ENCODE measurements around the gene COQ8A. TPM values are rescaled to one million over a fixed set of nuclear protein-coding genes. Genes with fewer than 3 reads are reported as not detected.

The COQ8A gene
- total and polyA plus RNA-seq, 2 donors from 2014 or later, result 29.4 to 44.1 TPM

DNA sequence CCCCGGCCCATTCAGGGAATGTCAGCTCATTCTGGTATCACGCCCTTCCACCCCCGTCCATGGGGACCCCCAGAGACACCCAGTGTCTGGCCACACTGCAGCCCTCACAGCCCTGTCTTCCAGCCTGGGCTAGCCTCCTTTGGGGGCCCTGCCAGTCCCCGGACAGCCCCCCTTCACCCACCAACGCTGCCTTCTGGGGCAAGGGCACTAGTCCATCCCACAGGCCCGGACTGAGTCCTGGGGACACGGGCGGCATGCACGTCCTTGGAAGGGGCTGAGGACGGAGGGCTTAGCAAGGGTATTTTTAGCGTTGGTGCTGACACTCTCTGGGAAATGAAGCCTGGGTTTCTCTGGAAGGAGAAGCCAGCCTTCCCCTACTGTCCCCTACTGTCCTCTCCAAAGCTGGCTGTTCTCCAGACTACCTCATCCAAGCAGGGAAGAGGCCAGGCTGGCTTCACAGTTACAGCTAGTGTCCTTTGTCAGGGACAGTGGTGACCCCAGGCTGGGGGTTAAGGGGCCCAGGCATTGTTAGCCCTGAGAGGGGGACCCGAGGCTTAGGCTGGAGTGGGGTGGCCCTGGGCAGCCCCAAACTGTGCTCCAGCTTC, 39.5 kb downstream of the COQ8A start:
- no peak overlapping the region for H3K9ac ChIP-seq (ENCODE audit: low read length in 3 of 3)
- FAIRE-seq (no peak), DNase-seq (peak in 1 of 5 donors; percentile 66)

DNA sequence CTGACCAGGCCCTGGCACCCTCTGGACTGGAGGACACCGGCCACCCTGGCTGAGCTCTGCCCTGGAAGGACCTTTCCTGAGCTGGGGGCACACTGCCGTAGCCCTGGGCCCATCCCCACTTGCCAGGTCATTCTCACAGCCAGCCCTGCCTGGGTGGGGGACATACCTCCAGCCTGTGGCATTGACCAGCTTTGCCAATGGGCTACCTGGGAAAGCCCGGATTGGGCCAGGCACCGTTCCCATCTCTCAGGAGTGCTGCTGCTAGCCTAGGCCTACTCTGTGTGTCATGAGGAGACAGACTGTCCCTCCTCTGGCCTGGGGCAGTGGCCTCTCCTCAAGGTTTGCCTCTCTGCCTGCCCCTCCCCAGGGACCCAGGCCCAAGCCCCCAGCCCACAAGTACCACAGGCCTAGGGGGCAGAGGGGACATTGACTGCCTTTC, 40.0 kb downstream of the COQ8A start:
- no peak overlapping the region for H3K27ac ChIP-seq (ENCODE audit: low read depth in 2 of 2, low read length in 2 of 2)
- intact Hi-C loops (cut with DNase I), result no loop called here
- H3K36me3 ChIP-seq (ENCODE audit: control insufficient read depth in 2 of 3, insufficient read depth in 3 of 3, low read length in 3 of 3), result no peaks in the 10 kb centered on the region
- H3K9ac ChIP-seq (ENCODE audit: low read length in 3 of 3), result no peak overlapping the region
- no peaks in the 10 kb centered on the region for H3K9me3 ChIP-seq (ENCODE audit: control insufficient read depth in 2 of 3, insufficient read depth in 1 of 3, low read length in 3 of 3)
- FAIRE-seq (no peak), DNase-seq (peak in 1 of 5 donors; percentile 63)
- no peak overlapping the region for H3K4me3 ChIP-seq (ENCODE audit: low read length in 3 of 3)
- no peaks in the 10 kb centered on the region for H3K27me3 ChIP-seq (ENCODE audit: control insufficient read depth, insufficient read depth, low read length)
- TF ChIP-seq, protein P1, sequence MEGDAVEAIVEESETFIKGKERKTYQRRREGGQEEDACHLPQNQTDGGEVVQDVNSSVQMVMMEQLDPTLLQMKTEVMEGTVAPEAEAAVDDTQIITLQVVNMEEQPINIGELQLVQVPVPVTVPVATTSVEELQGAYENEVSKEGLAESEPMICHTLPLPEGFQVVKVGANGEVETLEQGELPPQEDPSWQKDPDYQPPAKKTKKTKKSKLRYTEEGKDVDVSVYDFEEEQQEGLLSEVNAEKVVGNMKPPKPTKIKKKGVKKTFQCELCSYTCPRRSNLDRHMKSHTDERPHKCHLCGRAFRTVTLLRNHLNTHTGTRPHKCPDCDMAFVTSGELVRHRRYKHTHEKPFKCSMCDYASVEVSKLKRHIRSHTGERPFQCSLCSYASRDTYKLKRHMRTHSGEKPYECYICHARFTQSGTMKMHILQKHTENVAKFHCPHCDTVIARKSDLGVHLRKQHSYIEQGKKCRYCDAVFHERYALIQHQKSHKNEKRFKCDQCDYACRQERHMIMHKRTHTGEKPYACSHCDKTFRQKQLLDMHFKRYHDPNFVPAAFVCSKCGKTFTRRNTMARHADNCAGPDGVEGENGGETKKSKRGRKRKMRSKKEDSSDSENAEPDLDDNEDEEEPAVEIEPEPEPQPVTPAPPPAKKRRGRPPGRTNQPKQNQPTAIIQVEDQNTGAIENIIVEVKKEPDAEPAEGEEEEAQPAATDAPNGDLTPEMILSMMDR (IDR thresholded peaks at IDR 0.05; ENCODE audit: borderline replicate concordance, extremely low read depth, insufficient read depth), result no peak
- peaks cover 0 to 6% (median 3%) of the 10 kb centered on the region in 3 donors for H3K4me1 ChIP-seq (ENCODE audit: control insufficient read depth in 2 of 3, insufficient read depth in 2 of 3, low read depth in 1 of 3, low read length in 3 of 3)

More for the DNA sequence above, 39.5 kb downstream of the COQ8A start:
- intact Hi-C loops (cut with DNase I), result no loop called here
- Histone ChIP-seq H3K27ac (ENCODE audit: low read depth in 2 of 2, low read length in 2 of 2) (no peak overlapping the region), H3K36me3 (ENCODE audit: control insufficient read depth in 2 of 3, insufficient read depth in 3 of 3, low read length in 3 of 3) (no peaks in the 10 kb centered on the region), H3K9me3 (ENCODE audit: control insufficient read depth in 2 of 3, insufficient read depth in 1 of 3, low read length in 3 of 3) (no peaks in the 10 kb centered on the region), H3K4me1 (ENCODE audit: control insufficient read depth in 2 of 3, insufficient read depth in 2 of 3, low read depth in 1 of 3, low read length in 3 of 3) (peaks cover 0 to 9% (median 7%) of the 10 kb centered on the region in 3 donors), H3K27me3 (ENCODE audit: control insufficient read depth, insufficient read depth, low read length) (no peaks in the 10 kb centered on the region), H3K4me3 (ENCODE audit: low read length in 3 of 3) (no peak overlapping the region)
- TF ChIP-seq, protein P1 (IDR thresholded peaks at IDR 0.05; ENCODE audit: borderline replicate concordance, extremely low read depth, insufficient read depth), result no peak

DNA sequence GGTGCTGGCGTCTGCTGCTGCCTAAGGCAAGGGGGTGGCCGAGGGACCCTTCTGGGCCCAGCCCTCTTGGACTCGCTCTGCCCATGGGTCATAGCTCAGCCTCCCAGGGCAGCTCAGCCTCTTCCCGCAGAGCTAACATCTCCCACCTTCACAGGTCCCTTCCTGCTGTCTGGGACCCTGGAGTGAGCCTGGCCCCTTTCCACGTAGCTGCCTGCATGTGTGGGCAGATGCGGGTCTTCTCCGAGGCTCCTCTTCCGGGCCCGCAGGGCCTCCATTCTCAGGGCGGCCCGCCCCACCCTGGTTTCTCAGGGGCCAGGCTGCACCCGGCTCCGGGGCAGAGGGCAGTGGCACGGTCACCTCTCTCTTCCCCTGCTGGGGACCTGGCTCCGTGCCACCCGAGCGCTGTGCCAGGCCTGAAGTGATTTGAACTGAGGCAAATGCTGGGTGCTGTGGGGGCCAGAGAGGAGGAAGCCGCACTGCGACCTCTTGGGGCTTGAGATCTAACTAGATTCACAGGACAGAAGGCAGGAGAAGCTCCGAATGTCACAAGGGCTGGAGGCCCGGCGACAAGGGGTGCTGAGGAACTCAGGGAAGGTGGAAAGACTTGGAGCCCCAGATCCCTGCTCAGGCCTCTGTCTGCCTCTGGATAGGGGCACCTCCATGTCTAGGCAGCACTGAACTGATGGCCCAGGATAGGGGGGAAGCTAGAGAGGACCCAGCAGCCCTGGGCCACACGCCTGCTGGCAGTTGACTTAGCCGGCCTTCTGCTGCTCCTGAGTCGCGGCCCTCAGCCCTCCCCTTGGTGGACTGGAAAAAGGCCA, 40.7 kb downstream of the COQ8A start:
- no peak for FAIRE-seq
- Histone ChIP-seq H3K36me3 (ENCODE audit: control insufficient read depth in 2 of 3, insufficient read depth in 3 of 3, low read length in 3 of 3) (peaks cover 0 to 4% (median 0%) of the 10 kb centered on the region in 3 donors), H3K27ac (ENCODE audit: low read depth in 2 of 2, low read length in 2 of 2) (no peak overlapping the region), H3K9me3 (ENCODE audit: control insufficient read depth in 2 of 3, insufficient read depth in 1 of 3, low read length in 3 of 3) (no peaks in the 10 kb centered on the region), H3K27me3 (ENCODE audit: control insufficient read depth, insufficient read depth, low read length) (no peaks in the 10 kb centered on the region), H3K4me1 (ENCODE audit: control insufficient read depth in 2 of 3, insufficient read depth in 2 of 3, low read depth in 1 of 3, low read length in 3 of 3) (peaks cover 0 to 4% (median 3%) of the 10 kb centered on the region in 3 donors), H3K9ac (ENCODE audit: low read length in 3 of 3) (no peak overlapping the region), H3K4me3 (ENCODE audit: low read length in 3 of 3) (no peak overlapping the region)
- peak in 1 of 5 donors; percentile 69 for DNase-seq
- TF ChIP-seq, protein P1 (IDR thresholded peaks at IDR 0.05; ENCODE audit: borderline replicate concordance, extremely low read depth, insufficient read depth), result no peak
- intact Hi-C loops (cut with DNase I), result no loop called here
